GM18868 (cell line): ENCODE data around the gene FADS6.
"Not testable (repeated sequence)": the region's sequence is repeated elsewhere in the genome, so short reads cannot be mapped to it uniquely, and the experiment has no call there.

Experiments
- ATAC-seq: cut with Tn5 transposase; IDR thresholded peaks from one replicate; pipeline ENCODE4 v1.9.1; 2021; ENCODE audit warnings: mild to moderate bottlenecking, moderate library complexity; ENCODE audit not compliant: unreplicated experiment

FADS6 gene

DNA sequence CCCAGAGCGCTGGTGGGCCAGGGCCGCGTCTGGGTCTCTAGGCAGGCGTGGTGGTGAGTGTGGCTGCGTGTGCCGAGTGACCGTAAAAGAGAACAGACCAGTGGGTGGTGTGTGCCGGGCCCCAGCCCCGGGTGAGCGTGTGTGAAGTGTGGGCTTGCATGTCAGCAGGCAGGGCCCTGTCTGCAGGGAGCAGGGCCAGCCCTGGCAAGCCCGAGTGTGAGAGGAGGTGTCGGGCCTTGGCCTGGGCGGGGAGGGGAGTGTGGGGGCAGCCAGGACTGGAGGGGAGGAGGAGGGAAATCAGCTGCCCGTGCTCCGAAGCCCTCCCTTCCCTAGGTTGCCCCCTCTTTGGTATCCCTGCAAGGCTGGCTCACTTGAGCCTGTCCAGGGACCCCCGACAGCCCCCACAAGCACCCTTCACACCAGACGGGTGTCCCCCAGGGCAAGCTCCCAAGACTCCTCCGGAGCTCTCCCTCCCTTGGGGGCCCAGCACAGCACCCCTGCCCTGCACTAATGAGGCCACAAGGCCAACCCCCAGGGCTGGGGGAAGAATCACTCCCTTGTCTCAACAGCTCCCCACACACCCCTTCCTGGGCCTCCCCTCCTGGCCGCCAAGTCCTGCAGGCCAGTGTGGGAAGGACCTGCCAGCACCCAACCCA, 27.7 kb upstream of the FADS6 start:
- no peak for ATAC-seq

GRCh38 chr17:74920642-74921025, 27.2 kb upstream of the FADS6 start:
- ATAC-seq: no peak

DNA sequence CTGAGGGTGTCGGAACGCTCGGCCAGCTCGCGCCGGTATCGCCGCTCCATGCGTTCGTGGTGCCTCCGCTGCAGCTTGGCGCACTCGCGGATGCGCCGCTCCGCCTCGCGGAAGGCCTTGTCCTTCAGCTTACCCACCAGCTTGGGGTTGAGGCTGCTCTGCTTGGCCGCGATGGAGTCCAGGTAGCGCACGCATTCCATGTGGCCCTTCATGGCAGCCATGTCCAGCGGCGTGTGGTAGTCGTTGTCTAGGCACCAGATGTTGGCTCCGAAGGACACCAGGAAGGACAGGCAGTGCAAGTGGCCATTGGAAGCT, 26.8 kb upstream of the FADS6 start:
- no peak for ATAC-seq

- ATAC-seq: no peak
Observed at GRCh38 chr17:74919440-74920305, 26.2 kb upstream of the FADS6 start.

DNA sequence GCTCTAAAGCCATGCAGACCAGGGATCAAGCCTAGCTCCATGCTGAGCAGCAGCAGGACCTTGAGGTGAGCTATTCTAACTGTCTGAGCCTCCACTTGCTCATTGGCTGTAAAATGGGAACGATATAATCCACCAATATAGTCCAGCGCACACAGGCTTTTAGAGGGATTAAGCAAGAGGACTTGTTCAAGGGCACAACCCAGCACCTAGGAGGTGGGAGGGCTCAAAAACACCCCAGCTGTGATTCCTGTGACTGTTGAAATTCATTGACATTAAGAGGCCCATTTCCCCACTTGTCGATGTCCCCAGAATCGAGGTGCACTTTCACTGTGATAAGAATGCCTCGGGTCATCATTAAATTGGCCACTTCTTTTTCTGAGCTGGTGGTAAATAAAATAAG, 25.5 kb upstream of the FADS6 start:
- ATAC-seq: no peak

GRCh38 chr17:74917430-74917829, 24.0 kb upstream of the FADS6 start:
- ATAC-seq: no peak

DNA sequence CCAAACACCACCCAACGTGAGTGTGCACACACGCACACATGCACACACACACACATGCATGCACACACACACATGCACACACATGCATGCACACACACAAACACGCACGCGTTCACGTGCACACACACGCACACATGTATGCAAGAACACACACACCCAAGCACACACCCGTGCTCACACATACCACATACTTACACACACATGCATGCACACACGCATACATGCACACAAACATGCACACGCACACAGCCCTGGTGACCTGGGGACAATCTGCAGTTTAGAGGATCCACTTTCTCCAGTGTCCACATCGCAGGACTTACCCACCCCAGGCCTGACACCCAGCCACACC, 23.4 kb upstream of the FADS6 start:
- ATAC-seq: no peak

DNA sequence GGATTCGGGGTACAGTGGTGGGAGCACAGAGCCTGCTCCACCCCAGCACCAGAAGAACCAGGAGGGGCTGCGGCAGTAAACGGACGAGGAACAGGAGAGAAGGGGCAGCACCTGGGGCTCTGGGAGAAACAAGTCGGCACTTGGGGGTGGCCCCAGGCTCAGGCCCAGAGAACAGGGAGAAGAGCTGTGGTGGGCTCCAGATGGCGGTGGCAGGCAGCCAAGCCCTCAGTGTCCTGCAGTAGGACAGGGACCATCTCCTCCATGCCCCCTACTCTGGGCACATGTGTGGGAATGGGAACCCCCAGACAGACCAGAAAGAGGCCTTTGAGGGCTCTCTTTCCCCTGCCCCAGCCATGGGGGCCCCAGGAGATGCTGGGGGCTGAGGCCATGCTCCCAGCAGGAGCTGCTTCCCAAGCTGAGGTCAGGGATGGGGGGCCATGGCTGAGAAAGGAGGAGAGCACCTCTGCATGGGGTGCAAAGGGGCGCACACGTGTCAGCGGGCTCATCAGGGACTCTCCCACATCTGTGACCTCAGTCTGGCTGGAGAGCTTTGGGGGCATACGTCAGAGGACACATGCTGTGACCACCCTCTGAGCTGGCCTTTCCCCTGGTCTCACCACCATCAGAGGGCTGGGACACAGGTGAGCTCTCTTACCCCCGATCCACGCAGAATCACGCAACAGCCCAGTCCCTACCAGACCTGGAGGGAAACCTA, 22.9 kb upstream of the FADS6 start:
- ATAC-seq: no peak

GRCh38 chr17:74911423-74911822, 18.0 kb upstream of the FADS6 start:
- not testable (repeated sequence) for ATAC-seq

DNA sequence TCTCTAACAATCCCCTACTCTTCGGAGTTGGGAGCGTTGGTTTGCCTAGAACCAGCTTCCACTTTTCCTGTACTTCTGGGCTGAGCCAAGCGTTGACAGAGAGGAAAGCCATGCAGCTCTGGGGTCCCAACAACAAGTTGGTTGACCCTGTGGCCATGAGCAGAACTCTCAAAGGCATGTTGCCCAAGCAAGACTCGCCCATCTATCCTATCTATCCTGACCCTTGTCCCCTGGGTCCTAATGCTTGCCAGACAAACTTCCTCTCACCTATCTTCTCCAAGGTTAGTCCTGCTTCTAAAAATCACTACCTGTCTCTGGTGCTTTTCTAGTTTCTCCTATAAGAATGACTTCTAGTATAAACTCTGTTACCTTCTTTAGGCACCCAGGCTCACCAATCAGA, 15.7 kb upstream of the FADS6 start:
- not testable (repeated sequence) for ATAC-seq

DNA sequence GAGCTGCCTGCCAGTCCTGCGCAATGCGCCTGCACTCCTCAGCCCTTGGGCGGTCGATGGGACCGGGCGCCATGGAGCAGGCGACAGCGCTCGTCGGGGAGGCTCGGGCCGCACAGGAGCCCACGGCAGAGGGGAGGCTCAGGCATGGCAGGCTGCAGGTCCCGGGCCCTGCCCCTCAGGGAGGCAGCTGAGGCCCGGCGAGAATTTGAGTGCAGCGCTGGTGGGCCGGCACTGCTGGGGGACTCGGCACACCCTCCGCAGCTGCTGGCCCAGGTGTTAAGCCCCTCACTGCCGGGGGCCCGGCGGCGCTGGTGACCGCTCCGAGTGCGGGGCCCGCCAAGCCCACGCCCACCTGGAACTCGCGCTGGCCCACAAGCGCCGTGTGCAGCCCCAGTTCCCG, 13.6 kb upstream of the FADS6 start:
- no peak for ATAC-seq

DNA sequence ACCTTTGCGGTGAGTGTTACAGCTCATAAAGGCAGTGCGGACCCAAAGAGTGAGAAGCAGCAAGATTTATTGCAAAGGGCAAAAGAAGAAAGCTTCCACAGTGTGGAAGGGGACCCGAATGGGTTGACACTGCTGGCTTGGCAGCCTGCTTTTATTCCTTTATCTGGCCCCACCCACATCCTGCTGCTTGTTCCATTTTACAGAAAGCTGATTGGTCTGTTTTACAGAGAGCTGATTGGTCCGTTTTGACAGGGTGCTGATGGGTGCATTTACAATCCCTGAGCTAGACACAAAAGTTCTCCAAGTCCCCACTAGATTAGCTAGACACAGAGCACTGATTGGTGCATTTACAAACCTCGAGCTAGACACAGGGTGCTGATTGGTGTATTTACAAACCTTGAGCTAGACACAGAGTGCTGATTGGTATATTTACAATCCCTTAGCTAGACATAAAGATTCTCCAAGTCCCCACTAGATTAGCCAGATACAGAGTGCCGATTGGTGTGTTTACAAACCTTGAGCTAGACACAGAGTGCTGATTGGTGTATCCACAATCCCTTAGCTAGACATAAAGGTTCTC, 12.9 kb upstream of the FADS6 start:
- not testable (repeated sequence) for ATAC-seq

- ATAC-seq: no peak
Observed at GRCh38 chr17:74904687-74905409, 11.4 kb upstream of the FADS6 start.

DNA sequence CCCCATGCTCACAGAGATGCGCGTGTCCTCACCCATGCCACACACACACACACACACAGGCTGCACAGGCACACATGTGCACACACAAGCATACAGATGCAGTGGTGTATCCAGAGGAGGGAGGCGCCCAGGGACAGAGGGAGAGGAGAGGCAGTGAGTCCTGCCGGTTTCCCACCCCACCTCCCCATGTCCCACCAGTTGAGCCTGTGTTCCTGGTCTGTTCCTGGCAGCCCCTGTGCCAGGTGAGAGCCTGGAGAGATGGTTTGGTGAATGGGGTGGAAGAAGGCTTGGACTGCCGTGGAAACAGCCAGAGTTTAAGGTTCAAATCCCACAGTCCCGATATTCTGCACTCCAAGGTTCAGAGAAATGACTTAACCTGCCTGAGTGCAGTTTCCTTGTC, 10.2 kb upstream of the FADS6 start:
- ATAC-seq: no peak

GRCh38 chr17:74903034-74903433, 9.6 kb upstream of the FADS6 start:
- ATAC-seq: no peak

GRCh38 chr17:74901353-74902135, 8.1 kb upstream of the FADS6 start:
- no peak for ATAC-seq

DNA sequence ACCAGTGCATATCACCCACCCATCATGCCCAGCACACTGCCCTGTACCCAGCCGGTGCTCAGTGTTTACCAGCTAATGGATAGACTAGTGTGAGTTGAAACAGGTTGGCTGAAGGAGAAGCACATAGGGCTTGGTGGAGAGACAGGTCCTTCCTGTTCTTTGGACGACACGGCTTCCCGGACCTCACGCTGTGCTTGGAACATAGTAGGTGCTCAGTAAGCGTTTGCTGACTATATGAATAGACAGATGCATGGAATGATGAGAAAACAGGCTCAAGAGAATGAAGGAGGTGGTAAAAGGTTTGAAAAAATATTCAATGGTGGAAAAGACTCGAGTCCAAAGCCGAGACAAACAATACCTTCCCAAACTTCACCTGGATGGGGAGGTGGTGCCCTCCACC, 6.8 kb upstream of the FADS6 start:
- no peak for ATAC-seq

GRCh38 chr17:74898376-74898946, 5.0 kb upstream of the FADS6 start:
- no peak for ATAC-seq

DNA sequence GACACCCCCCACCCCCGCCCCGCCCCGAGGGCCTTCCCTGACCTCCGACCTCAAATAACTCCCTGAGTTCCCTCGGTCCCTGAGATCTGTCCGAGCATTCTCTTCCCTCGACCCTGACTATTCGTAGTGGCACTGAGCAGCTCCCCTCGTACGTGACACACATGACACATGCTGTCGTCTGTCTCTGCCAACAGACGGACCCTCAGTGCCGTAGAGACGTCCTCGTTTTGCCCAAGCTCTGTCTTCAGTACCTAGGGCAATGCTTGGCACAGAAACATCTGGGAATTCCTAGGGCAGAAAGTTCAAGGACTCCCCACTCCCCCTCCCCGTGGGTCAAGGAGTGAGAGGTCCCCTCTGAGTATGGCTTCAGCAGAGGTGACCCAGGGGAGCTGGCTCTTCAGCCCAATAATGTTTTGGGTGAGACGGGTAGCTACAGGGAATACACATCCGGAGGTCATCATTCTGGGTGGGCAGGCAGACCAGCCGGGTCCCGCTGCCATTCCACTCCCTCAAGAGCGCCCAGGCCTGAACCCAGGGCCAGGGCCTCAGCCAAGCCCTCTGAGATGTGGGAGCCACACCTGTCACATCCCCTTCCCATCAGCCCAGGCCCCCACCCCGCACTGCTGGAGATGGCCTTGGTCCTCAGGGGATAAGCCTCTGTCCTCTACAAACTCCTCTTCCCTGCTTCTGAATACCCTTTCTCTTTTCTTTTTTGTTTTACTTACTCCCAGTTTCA, 671 bp upstream of the FADS6 start:
- ATAC-seq: no peak
